22Rv1 (cell line): Measurements from ENCODE around the gene TSPAN2.

Source experiments
- CTCF ChIP-seq: fragments of 450-650 bp; IDR thresholded peaks from 2 replicates; pipeline ENCODE4 v1.5.1; 2017; ENCODE audit warnings: mild to moderate bottlenecking
- ZFX ChIP-seq: fragments of 450-650 bp; IDR thresholded peaks from 2 replicates; pipeline ENCODE4 v1.6.1; 2017; ENCODE audit warnings: antibody characterized with exemption, borderline replicate concordance

GRCh38 chr1:115067161-115067859, 22.0 kb downstream of the TSPAN2 start:
- TF ChIP-seq CTCF (no peak), ZFX (no peak)
